ENCODE results near the gene ZG16B.

ZG16B gene

DNA sequence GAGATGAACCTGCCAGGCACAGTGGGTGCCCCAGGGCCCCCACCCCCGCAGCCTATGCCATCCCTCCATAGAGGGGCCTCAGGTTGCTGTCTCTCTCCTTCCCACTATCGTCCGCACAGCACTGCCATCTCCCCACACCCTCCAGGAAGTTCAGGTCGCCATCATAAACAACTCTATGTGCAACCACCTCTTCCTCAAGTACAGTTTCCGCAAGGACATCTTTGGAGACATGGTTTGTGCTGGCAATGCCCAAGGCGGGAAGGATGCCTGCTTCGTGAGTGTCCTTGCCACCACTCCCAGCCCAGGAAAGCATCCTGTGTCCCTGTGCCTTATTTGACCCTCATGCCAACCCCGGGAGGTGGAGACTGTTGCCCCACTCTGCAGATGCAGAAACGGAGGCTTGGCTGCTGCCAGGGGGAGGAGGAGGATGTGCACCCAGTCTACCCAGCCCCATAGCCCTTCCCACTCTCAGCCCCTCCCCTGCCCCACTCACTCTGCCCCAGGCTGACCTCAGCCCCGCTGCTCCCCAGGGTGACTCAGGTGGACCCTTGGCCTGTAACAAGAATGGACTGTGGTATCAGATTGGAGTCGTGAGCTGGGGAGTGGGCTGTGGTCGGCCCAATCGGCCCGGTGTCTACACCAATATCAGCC is 9.1 kb upstream of the ZG16B start:
- Histone ChIP-seq H3K4me3 (ENCODE audit: low read length) (no peak overlapping the region), H3K27ac (ENCODE audit: low read depth, low read length) (no peak overlapping the region), H4K20me1 (ENCODE audit: control insufficient read depth, insufficient read depth, low read depth, low read length) (no peaks in the 10 kb centered on the region), H3K4me1 (ENCODE audit: control insufficient read depth, low read length) (no peaks in the 10 kb centered on the region), H3K9me3 (ENCODE audit: control insufficient read depth, insufficient read depth, low read length) (no peaks in the 10 kb centered on the region), H3K27me3 (ENCODE audit: control insufficient read depth, low read length) (no peaks in the 10 kb centered on the region), H3K4me2 (ENCODE audit: low read length) (no peak overlapping the region), H3K36me3 (ENCODE audit: control insufficient read depth, low read length) (no peaks in the 10 kb centered on the region), H3K79me2 (ENCODE audit: control insufficient read depth, low read length) (no peaks in the 10 kb centered on the region), H3F3A (ENCODE audit: control insufficient read depth, insufficient read depth) (no peaks in the 10 kb centered on the region), H3K9me2 (replicated peaks; ENCODE audit: control insufficient read depth, low read length) (no peaks in the 10 kb centered on the region)
- TF ChIP-seq EZH2phosphoT487 (IDR thresholded peaks at IDR 0.05; ENCODE audit: borderline replicate concordance, low read length), result no peak

DNA sequence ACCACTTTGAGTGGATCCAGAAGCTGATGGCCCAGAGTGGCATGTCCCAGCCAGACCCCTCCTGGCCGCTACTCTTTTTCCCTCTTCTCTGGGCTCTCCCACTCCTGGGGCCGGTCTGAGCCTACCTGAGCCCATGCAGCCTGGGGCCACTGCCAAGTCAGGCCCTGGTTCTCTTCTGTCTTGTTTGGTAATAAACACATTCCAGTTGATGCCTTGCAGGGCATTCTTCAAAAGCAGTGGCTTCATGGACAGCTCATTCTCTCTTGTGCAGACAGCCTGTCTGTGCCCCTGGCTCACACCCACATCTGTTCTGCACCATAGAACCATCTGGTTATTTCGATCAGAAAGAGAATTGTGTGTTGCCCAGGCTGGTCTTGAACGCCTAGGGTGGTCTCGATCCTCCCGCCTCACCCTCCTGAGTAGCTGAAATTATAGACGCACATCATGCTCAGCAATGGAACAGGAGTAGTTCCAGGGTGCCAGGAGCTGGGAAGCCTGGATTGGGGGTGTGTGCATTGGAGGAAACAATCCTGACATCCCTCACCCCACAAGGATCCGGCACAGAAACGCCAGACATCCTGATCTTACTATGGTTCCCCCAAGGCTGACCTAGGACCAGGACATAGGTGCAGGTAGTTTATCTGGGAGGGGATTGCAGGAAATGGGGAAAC is 8.5 kb upstream of the ZG16B start:
- Histone ChIP-seq H3K4me3 (ENCODE audit: low read length) (no peak overlapping the region), H3K27ac (ENCODE audit: low read depth, low read length) (no peak overlapping the region), H3K27me3 (ENCODE audit: control insufficient read depth, low read length) (no peaks in the 10 kb centered on the region), H3K36me3 (ENCODE audit: control insufficient read depth, low read length) (no peaks in the 10 kb centered on the region), H3K4me1 (ENCODE audit: control insufficient read depth, low read length) (no peaks in the 10 kb centered on the region), H3F3A (ENCODE audit: control insufficient read depth, insufficient read depth) (no peaks in the 10 kb centered on the region), H3K9me3 (ENCODE audit: control insufficient read depth, insufficient read depth, low read length) (no peaks in the 10 kb centered on the region), H4K20me1 (ENCODE audit: control insufficient read depth, insufficient read depth, low read depth, low read length) (no peaks in the 10 kb centered on the region), H3K4me2 (ENCODE audit: low read length) (no peak overlapping the region), H3K9me2 (replicated peaks; ENCODE audit: control insufficient read depth, low read length) (no peaks in the 10 kb centered on the region), H3K79me2 (ENCODE audit: control insufficient read depth, low read length) (no peaks in the 10 kb centered on the region)
- no peak for TF ChIP-seq EZH2phosphoT487 (IDR thresholded peaks at IDR 0.05; ENCODE audit: borderline replicate concordance, low read length)
- TF ChIP-seq, protein P1, sequence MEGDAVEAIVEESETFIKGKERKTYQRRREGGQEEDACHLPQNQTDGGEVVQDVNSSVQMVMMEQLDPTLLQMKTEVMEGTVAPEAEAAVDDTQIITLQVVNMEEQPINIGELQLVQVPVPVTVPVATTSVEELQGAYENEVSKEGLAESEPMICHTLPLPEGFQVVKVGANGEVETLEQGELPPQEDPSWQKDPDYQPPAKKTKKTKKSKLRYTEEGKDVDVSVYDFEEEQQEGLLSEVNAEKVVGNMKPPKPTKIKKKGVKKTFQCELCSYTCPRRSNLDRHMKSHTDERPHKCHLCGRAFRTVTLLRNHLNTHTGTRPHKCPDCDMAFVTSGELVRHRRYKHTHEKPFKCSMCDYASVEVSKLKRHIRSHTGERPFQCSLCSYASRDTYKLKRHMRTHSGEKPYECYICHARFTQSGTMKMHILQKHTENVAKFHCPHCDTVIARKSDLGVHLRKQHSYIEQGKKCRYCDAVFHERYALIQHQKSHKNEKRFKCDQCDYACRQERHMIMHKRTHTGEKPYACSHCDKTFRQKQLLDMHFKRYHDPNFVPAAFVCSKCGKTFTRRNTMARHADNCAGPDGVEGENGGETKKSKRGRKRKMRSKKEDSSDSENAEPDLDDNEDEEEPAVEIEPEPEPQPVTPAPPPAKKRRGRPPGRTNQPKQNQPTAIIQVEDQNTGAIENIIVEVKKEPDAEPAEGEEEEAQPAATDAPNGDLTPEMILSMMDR (IDR thresholded peaks at IDR 0.05; ENCODE audit: low read depth, low read length, poor library complexity, severe bottlenecking), result no peak

DNA sequence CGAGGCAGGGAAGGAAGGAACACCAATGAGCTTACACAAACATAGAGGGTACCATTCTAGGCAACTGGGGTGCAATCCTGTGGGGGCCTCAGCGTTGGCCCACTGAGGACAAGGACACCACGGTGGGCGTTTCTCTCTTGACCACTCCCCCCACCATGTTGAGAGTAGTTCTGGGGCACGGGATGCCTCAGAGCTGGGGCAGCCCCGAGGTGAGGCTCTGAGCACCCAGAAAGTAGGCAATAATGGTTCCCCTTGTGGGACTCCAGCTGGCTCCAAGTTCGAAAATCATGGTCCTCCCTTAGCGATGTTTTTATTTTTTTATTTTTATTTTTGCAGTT is 8.0 kb upstream of the ZG16B start:
- no peak for TF ChIP-seq EZH2phosphoT487 (IDR thresholded peaks at IDR 0.05; ENCODE audit: borderline replicate concordance, low read length)
- TF ChIP-seq, protein P1 (IDR thresholded peaks at IDR 0.05; ENCODE audit: low read depth, low read length, poor library complexity, severe bottlenecking), result no peak
- Histone ChIP-seq H3K4me2 (ENCODE audit: low read length) (no peak overlapping the region), H4K20me1 (ENCODE audit: control insufficient read depth, insufficient read depth, low read depth, low read length) (no peaks in the 10 kb centered on the region), H3K9me3 (ENCODE audit: control insufficient read depth, insufficient read depth, low read length) (no peaks in the 10 kb centered on the region), H3K27me3 (ENCODE audit: control insufficient read depth, low read length) (no peaks in the 10 kb centered on the region), H3K36me3 (ENCODE audit: control insufficient read depth, low read length) (no peaks in the 10 kb centered on the region), H3K79me2 (ENCODE audit: control insufficient read depth, low read length) (no peaks in the 10 kb centered on the region), H3K9me2 (replicated peaks; ENCODE audit: control insufficient read depth, low read length) (no peaks in the 10 kb centered on the region), H3K4me3 (ENCODE audit: low read length) (no peak overlapping the region), H3F3A (ENCODE audit: control insufficient read depth, insufficient read depth) (no peaks in the 10 kb centered on the region), H3K4me1 (ENCODE audit: control insufficient read depth, low read length) (no peaks in the 10 kb centered on the region), H3K27ac (ENCODE audit: low read depth, low read length) (no peak overlapping the region)

GRCh38 chr16:2822496-2822895 is 7.6 kb upstream of the ZG16B start:
- TF ChIP-seq, protein P1 (IDR thresholded peaks at IDR 0.05; ENCODE audit: low read depth, low read length, poor library complexity, severe bottlenecking), result no peak
- no peak for TF ChIP-seq EZH2phosphoT487 (IDR thresholded peaks at IDR 0.05; ENCODE audit: borderline replicate concordance, low read length)
- H3K4me1 ChIP-seq (ENCODE audit: control insufficient read depth, low read length), result no peaks in the 10 kb centered on the region
- H3F3A ChIP-seq (ENCODE audit: control insufficient read depth, insufficient read depth), result no peaks in the 10 kb centered on the region
- no peak overlapping the region for H3K4me3 ChIP-seq (ENCODE audit: low read length)
- no peaks in the 10 kb centered on the region for H3K79me2 ChIP-seq (ENCODE audit: control insufficient read depth, low read length)
- H3K27ac ChIP-seq (ENCODE audit: low read depth, low read length), result no peak overlapping the region
- H4K20me1 ChIP-seq (ENCODE audit: control insufficient read depth, insufficient read depth, low read depth, low read length), result no peaks in the 10 kb centered on the region
- no peaks in the 10 kb centered on the region for H3K36me3 ChIP-seq (ENCODE audit: control insufficient read depth, low read length)
- H3K9me3 ChIP-seq (ENCODE audit: control insufficient read depth, insufficient read depth, low read length), result no peaks in the 10 kb centered on the region
- H3K4me2 ChIP-seq (ENCODE audit: low read length), result no peak overlapping the region
- no peaks in the 10 kb centered on the region for H3K9me2 ChIP-seq (replicated peaks; ENCODE audit: control insufficient read depth, low read length)
- no peaks in the 10 kb centered on the region for H3K27me3 ChIP-seq (ENCODE audit: control insufficient read depth, low read length)
